Left ventricle myocardium superior (tissue), 1 donor: Measurements from ENCODE around the gene CRY2. TPM values are rescaled to one million over a fixed set of nuclear protein-coding genes. Genes with fewer than 3 reads are reported as not detected.

ENCODE experiments used
- ATAC-seq: fragments of 200-7000 bp; cut with Tn5 transposase; one replicate; pipeline ENCODE4 v1.9.1; 2020; ENCODE audit warnings: mild to moderate bottlenecking, moderate library complexity
- DNase-seq: peaks from one replicate; pipeline ENCODE4 v3.0.0-alpha.2; 2020
- intact Hi-C: fragments of 100-400 bp; cut with micrococcal nuclease; formaldehyde crosslinking; loops from one replicate; pipeline ENCODE4 v1.11.0; 2022
- total RNA-seq: library from RNA; stranded (reverse); fragmentation: NEBNext Ultra II Directional; extraction: Animal tissue kit (Norgen Biotek cat#: 25700); gene quantifications from one replicate; pipeline ENCODE4 v1.2.1, GENCODE V29; 2021
- donor health status: DM: no; HTN: yes; CAD: no; lungs with severe emphysema.

CRY2 gene
- total RNA-seq, 1 donor from 2014 or later = 90.1 TPM

- DNase-seq = no peak
- intact Hi-C loops = no loop called here
- ATAC-seq = no peak
Observed at GRCh38 chr11:45924036-45924915, 77.0 kb downstream of the CRY2 start.

- intact Hi-C loops = no loop called here
- ATAC-seq (no peak), DNase-seq (no peak)
Observed at GRCh38 chr11:45924927-45925326, 77.7 kb downstream of the CRY2 start.

- DNase-seq (no peak), ATAC-seq (no peak)
- intact Hi-C loops = no loop called here
Observed at GRCh38 chr11:45925550-45925949, 78.3 kb downstream of the CRY2 start.

- ATAC-seq (no peak), DNase-seq (no peak)
- intact Hi-C loops = no loop called here
Observed at GRCh38 chr11:45926001-45926401, 78.7 kb downstream of the CRY2 start.

- ATAC-seq = no peak
- DNase-seq = no peak
- intact Hi-C loops = no loop called here
Observed at GRCh38 chr11:45926536-45927331, 79.5 kb downstream of the CRY2 start.

- intact Hi-C loops = no loop called here
- no peak for DNase-seq
- no peak for ATAC-seq
Observed at GRCh38 chr11:45927332-45927683, 80.0 kb downstream of the CRY2 start.

GRCh38 chr11:45927684-45928413 lies 80.6 kb downstream of the CRY2 start:
- no peak for ATAC-seq
- intact Hi-C loops = no loop called here

GRCh38 chr11:45928535-45929215 lies 81.4 kb downstream of the CRY2 start:
- intact Hi-C loops = no loop called here
- DNase-seq = no peak
- ATAC-seq = no peak

More at GRCh38 chr11:45927684-45928413, 80.6 kb downstream of the CRY2 start:
- DNase-seq = no peak

GRCh38 chr11:45929486-45930030 lies 82.3 kb downstream of the CRY2 start:
- intact Hi-C loops = no loop called here
- ATAC-seq = no peak
- DNase-seq = no peak

- peak; percentile 74 for DNase-seq
- ATAC-seq = peak; percentile 90
- intact Hi-C loops = no loop called here
Observed at GRCh38 chr11:45930031-45930794, 82.9 kb downstream of the CRY2 start.

GRCh38 chr11:45930951-45931570 lies 83.8 kb downstream of the CRY2 start:
- DNase-seq (no peak), ATAC-seq (peak; percentile 6)

GRCh38 chr11:45931739-45932138 lies 84.5 kb downstream of the CRY2 start:
- DNase-seq (no peak), ATAC-seq (no peak)
- intact Hi-C loops = no loop called here

More at GRCh38 chr11:45930951-45931570, 83.8 kb downstream of the CRY2 start:
- intact Hi-C loops = no loop called here

- no peak for DNase-seq
- intact Hi-C loops = no loop called here
Observed at GRCh38 chr11:45932217-45932616, 84.9 kb downstream of the CRY2 start.

More at GRCh38 chr11:45932217-45932616, 84.9 kb downstream of the CRY2 start:
- ATAC-seq = no peak

Other genes with a start within 250 kb of the CRY2 start
- gene CHST1, start 181.9 kb upstream of the CRY2 start, total RNA-seq = 2.5 TPM
- 5.1 TPM for gene SLC35C1, start 42.3 kb upstream of the CRY2 start, total RNA-seq
- 4.4 TPM for gene MAPK8IP1, start 38.2 kb downstream of the CRY2 start, total RNA-seq
- 0.52 TPM for gene FREY1, start 59.8 kb downstream of the CRY2 start, total RNA-seq
- gene PEX16, start 70.4 kb downstream of the CRY2 start, total RNA-seq = 8.6 TPM
- not detected for gene LARGE2, start 75.2 kb downstream of the CRY2 start, total RNA-seq